Central memory CD8-positive, alpha-beta T cell (primary cell): ENCODE results near the gene MAP3K19.
"Not testable (repeated sequence)": the region's sequence is repeated elsewhere in the genome, so short reads cannot be mapped to it uniquely, and the experiment has no call there.

Source experiments
- ATAC-seq: fragments of 150-1000 bp; cut with Tn5 transposase; replicated peaks from 2 replicates; pipeline ENCODE4 v1.10.0; 2022; ENCODE audit warnings: mild to moderate bottlenecking, moderate FRiP score, moderate number of reproducible peaks; ENCODE audit not compliant: poor library complexity, severe bottlenecking; ENCODE audit errors: extremely low read depth
- DNase-seq, 2 donors: peaks; one replicate each; pipeline ENCODE4 v3.0.0; 2021; ENCODE audit warnings: low spot score in 2 of 2
- H3K27ac Mint-ChIP-seq: one replicate; pipeline ENCODE4 v1.8.0; 2022; ENCODE audit warnings: low read depth, mild to moderate bottlenecking, moderate library complexity, mixed read lengths
- H3K27me3 Mint-ChIP-seq: one replicate; pipeline ENCODE4 v1.8.0; 2022; ENCODE audit warnings: mixed read lengths
- H3K36me3 Mint-ChIP-seq: one replicate; pipeline ENCODE4 v1.8.0; 2022; ENCODE audit warnings: mild to moderate bottlenecking, moderate library complexity, mixed read lengths; ENCODE audit not compliant: insufficient read depth
- H3K4me1 Mint-ChIP-seq: one replicate; pipeline ENCODE4 v1.8.0; 2022; ENCODE audit warnings: mixed read lengths
- H3K4me3 Mint-ChIP-seq: one replicate; pipeline ENCODE4 v1.8.0; 2022; ENCODE audit warnings: mild to moderate bottlenecking, moderate library complexity, mixed read lengths
- H3K9me3 Mint-ChIP-seq: one replicate; pipeline ENCODE4 v1.8.0; 2022; ENCODE audit warnings: mixed read lengths

MAP3K19 gene

DNA sequence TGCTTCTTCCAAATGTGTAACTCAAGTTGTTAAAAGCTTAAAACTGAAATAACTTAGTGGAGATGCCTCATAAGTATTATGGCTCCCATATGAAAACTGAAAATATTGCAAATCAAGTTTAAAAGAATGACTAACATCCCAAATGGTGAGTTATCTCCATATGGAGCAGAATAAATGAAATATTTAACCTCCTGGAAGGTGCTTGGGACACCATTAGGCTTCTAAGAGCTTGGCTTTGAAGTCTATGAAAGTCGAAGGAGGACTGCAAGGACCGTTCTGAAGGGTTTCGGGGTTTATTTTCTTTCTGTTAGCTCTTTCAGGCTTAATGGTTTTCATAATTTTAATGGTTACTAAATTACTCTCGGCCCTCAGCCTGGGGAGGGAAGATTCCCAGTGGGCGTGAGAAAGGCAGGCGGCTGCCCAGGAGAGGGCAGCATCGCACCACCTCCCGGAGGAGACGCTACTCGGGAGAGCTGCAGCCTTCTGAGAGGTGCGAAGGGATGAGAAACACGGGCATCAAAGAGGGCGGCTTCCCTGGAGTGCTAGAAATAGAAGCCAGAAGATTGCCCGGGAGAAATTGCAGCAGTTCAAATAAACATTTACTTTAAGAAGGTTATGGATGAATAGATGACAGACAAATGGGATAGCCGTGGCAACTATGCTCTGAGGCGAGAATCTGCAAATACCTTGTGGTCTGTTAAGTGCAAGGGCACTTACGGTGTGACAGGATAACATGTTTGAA is 43.1 kb downstream of the MAP3K19 start:
- Mint-ChIP-seq H3K4me3 (no peak overlapping the region), H3K27me3 (peaks cover 43% of the 10 kb centered on the region)

DNA sequence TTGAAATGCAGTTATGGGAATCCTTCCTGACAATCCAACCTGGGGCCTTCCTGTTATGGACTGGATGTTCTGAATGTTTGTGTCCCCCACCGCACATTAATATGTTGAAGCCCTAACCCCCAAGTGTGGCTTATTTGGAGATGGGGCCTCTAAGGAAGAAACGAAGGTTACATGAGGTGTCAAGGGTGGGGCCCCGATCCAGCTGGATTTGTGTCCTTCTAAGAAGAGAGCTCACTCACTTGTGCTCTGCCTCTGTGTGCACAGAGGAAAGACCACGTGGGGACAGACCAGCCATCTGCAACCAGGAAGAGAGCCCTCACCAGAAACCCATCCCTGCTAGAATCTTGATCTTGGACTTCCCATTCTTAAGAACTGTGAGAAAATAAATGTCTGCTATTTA is 44.4 kb downstream of the MAP3K19 start:
- Mint-ChIP-seq H3K4me1 (peaks cover 6% of the 10 kb centered on the region), H3K27ac (no peak overlapping the region), H3K9me3 (no peaks in the 10 kb centered on the region), H3K4me3 (no peak overlapping the region), H3K27me3 (peaks cover 34% of the 10 kb centered on the region), H3K36me3 (no peaks in the 10 kb centered on the region)
- DNase-seq (no peak), ATAC-seq (no peak)

More for the DNA sequence above, 43.1 kb downstream of the MAP3K19 start:
- ATAC-seq (peak; percentile 58), DNase-seq (peak; percentile 32 to 38)
- Mint-ChIP-seq H3K4me1 (peaks cover 6% of the 10 kb centered on the region), H3K27ac (no peak overlapping the region), H3K9me3 (no peaks in the 10 kb centered on the region), H3K36me3 (no peaks in the 10 kb centered on the region)

DNA sequence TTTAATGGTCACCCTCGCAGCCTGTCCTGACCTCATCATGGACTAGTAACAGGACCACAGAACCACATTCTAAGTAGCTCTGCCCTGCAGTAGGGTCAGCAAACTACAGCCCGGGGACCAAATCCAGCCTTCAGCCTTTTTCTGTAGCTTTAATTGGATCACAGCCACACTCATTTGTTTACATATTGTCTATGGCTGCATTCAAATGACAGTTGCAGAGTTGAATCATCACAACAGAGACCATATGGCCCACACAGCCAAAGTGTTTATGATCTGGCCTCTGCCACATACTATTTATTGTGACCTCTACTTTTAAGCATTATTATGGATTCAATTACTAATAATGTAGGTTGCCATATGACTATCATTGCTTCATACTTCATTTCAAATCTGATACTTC is 47.7 kb downstream of the MAP3K19 start:
- peaks cover 5% of the 10 kb centered on the region for H3K4me1 Mint-ChIP-seq
- H3K27ac Mint-ChIP-seq: no peak overlapping the region
- H3K9me3 Mint-ChIP-seq: no peaks in the 10 kb centered on the region
- no peaks in the 10 kb centered on the region for H3K36me3 Mint-ChIP-seq
- DNase-seq: no peak
- peaks cover 6% of the 10 kb centered on the region for H3K27me3 Mint-ChIP-seq
- ATAC-seq: no peak
- no peak overlapping the region for H3K4me3 Mint-ChIP-seq

DNA sequence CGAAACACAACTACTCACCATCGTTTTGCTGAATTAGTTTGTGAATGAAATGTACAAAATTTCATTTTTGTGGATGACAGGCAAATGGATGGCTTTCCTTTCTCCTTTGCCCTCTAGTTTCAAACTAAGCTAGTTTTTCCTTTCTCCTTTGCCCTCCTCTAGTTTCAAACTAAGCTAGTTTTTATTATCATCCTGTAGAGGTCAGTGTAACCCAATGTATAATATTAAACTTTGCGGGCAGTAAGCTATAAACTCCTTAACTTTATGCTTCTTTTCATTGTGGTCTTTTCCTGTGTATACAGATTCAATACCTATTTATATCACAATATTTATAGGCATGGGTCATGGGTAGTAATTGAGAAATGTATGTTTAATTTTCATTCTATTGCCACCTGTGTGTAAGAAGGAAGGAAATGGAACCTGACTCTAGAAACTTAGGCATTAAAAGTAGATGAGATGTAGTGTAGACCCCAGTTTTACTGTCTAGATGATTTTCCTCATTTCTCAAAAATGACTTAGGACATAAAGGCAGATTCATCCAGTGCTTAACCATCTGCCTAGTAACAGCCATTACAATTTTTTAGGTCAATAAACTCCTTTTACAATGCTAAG is 58.1 kb downstream of the MAP3K19 start:
- peaks cover 2% of the 10 kb centered on the region for H3K36me3 Mint-ChIP-seq
- no peak overlapping the region for H3K4me3 Mint-ChIP-seq
- H3K4me1 Mint-ChIP-seq: no peaks in the 10 kb centered on the region

DNA sequence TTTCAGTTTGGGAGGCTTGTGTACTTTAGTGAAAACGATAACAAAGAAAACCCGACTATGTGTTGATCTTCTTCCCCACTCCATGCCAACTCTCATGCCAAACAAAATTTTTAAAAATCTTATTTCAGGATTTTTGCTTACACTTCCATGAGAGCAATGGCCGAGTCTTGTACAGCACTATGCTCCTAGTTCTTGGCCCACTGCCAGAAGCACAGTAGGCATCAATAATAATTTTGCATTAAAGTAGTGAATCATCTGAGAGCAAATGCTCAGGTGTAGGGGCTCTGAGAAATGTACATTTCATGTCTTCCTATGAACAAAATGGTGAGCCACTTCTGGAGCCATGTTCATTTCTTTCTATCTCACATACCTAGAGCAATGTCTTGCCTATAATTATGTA is 62.2 kb downstream of the MAP3K19 start:
- H3K27me3 Mint-ChIP-seq: peaks cover 40% of the 10 kb centered on the region
- no peak overlapping the region for H3K27ac Mint-ChIP-seq
- no peaks in the 10 kb centered on the region for H3K4me1 Mint-ChIP-seq
- ATAC-seq (no peak), DNase-seq (no peak)
- peaks cover 2% of the 10 kb centered on the region for H3K36me3 Mint-ChIP-seq
- H3K9me3 Mint-ChIP-seq: peaks cover 5% of the 10 kb centered on the region
- no peak overlapping the region for H3K4me3 Mint-ChIP-seq

More for the DNA sequence above, 58.1 kb downstream of the MAP3K19 start:
- Mint-ChIP-seq H3K27ac (no peak overlapping the region), H3K27me3 (peaks cover 32% of the 10 kb centered on the region), H3K9me3 (peaks cover 2% of the 10 kb centered on the region)
- DNase-seq (no peak), ATAC-seq (no peak)

DNA sequence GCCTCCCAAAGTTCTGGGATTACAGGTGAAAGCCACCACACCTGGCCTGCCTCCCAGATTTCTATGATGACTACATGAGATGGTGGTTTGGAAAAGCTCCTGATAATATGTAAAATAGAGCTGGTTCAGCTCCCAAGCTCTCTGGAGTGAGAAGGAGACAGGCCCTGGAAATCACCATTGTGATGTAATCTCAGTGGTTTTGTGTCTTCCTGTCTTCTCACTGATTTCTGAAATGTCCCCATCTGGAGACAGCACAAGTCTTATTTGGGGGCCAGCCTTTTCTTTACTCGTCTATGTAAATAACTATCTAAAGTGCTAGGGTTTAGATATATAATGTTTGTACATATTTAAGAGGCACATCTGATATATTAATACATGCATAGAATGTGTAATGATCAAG is 64.6 kb downstream of the MAP3K19 start:
- no peak overlapping the region for H3K27ac Mint-ChIP-seq
- H3K4me1 Mint-ChIP-seq: no peaks in the 10 kb centered on the region
- ATAC-seq (no peak), DNase-seq (no peak)
- peaks cover 5% of the 10 kb centered on the region for H3K9me3 Mint-ChIP-seq
- no peak overlapping the region for H3K4me3 Mint-ChIP-seq
- H3K36me3 Mint-ChIP-seq: peaks cover under 1% of the 10 kb centered on the region
- H3K27me3 Mint-ChIP-seq: peaks cover 44% of the 10 kb centered on the region

DNA sequence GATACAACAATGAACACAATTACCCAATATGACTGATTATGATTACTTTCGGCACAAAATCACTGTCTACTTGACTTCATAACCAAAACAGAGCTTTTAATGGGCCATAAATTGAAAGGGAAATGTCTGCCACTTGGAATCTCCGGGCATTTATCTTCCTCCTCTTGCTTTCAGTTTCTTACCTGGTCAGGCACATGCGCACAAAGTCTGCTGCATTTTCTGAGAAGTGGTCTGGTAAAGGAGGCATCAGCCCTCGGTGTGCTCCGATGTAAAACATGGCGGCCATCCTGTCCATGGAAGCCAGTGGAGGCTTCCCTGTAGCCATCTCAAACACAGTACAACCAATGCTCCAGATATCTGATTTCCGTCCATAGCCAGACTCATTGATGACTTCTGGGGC is 66.6 kb downstream of the MAP3K19 start:
- no peaks in the 10 kb centered on the region for H3K4me1 Mint-ChIP-seq
- no peak for ATAC-seq
- no peak overlapping the region for H3K4me3 Mint-ChIP-seq
- peaks cover 1% of the 10 kb centered on the region for H3K36me3 Mint-ChIP-seq
- DNase-seq: no peak
- H3K27me3 Mint-ChIP-seq: peaks cover 29% of the 10 kb centered on the region
- no peak overlapping the region for H3K27ac Mint-ChIP-seq
- peaks cover 5% of the 10 kb centered on the region for H3K9me3 Mint-ChIP-seq

DNA sequence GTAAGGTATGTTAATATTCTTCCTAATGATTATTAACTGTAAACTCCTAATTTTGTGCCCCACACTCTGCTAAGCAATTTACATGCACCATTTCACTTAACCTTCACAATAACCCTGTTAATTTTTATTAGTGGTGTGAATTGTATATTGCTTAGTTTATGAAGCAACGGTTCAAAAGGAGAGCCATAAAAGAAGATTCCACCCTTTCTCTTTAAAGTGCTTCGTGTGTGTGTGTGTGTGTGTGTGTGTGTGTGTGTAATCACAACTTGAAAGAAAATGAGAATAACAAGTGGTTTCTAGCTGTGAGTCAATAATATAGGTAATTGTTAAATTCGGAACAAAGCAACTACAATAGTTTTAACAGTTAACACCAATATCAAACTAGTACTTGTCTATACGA is 68.0 kb downstream of the MAP3K19 start:
- Mint-ChIP-seq H3K9me3 (peaks cover 12% of the 10 kb centered on the region), H3K4me3 (no peak overlapping the region), H3K4me1 (no peaks in the 10 kb centered on the region), H3K36me3 (peaks cover 1% of the 10 kb centered on the region), H3K27ac (no peak overlapping the region), H3K27me3 (peaks cover 29% of the 10 kb centered on the region)
- no peak for DNase-seq
- no peak for ATAC-seq

DNA sequence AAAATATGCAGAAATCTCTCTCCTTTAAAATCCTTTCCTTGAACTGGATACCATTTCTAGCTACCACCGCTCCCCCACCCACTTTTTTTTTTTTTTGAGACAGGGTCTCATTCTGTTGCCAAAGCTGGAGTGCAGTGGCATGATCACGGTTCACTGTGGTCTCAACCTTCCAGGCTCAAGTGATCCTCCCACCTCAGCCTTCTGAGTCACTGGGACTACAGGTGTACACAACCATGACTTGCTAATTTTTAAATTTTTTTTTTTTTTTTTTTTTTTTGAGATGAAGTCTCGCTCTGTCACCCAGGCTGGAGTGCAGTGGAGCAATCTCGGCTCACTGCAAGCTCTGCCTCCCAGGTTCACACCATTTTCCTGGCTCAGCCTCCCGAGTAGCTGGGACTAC is 70.1 kb downstream of the MAP3K19 start:
- H3K4me1 Mint-ChIP-seq, H3K36me3 Mint-ChIP-seq, H3K27ac Mint-ChIP-seq, ATAC-seq, H3K4me3 Mint-ChIP-seq, DNase-seq: not testable (repeated sequence)
- Mint-ChIP-seq H3K27me3 (peaks cover 29% of the 10 kb centered on the region), H3K9me3 (peaks cover 19% of the 10 kb centered on the region)

DNA sequence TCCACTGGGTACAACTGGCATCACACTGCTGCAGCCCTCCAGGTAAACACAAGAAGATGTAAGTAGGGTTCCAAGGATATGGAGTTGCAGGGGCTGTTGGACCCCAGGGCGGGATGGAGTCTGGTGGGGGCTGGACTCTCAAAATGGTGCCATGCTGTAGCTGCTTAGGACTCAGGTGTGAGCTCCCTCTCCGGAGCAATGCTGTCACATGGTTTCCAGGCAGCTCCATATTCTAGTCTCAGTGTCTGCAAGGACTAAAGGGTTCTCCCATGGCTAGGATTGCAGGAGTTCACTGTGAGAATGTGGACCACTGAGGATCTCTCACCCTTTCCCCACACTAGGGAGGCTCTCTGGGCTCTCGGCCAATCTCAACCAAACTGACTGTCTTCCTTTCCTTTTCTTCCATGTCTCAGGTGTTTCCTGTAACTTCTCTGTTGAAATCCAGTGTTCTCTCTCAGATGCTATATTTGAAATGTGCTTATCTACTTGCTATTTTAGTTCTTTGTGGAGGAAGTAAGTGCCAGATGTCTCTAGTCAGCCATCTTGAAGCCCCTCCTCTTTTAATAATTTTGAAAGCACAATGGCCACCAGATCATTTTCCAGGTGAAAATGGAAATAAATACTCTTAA is 71.1 kb downstream of the MAP3K19 start:
- Mint-ChIP-seq H3K36me3 (peaks cover 1% of the 10 kb centered on the region), H3K4me3 (no peak overlapping the region), H3K27me3 (peaks cover 29% of the 10 kb centered on the region), H3K9me3 (peaks cover 19% of the 10 kb centered on the region), H3K4me1 (no peaks in the 10 kb centered on the region), H3K27ac (no peak overlapping the region)
- no peak for ATAC-seq
- no peak for DNase-seq

DNA sequence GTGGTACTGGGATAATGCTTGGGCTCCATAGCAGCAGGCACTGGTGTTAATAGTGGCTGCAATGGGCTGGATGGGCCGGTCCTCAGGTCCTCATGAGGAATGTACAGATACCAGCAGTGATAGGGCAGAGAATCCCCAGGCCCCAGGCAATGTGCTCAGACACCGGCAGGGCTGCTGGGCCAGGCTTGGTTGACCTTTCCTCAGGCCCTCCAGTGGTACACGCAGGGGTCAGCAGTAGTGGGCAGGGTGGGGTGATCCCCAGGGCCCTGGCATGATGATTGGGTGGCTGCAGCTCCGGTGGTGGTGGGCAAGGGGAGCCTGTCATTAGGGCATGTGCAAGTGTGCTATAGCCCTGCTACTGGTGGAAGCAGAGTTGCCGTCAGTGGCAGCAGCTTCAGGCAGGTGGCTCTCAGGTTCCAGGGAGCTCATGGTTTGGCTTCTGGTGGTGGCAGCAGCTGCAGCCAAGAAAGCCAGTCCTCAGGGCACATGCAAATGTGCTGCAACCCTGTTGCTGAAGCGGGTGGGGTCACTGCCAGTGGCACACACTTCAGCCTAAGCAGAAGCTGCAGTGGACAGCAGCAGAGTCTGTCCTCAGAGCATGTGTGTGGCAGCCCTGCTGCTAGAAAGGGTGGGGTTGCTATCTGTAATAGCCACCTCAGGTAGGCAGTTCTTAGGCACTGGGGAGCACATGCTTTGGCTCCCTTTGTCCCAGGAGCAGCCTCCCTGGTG is 71.8 kb downstream of the MAP3K19 start:
- Mint-ChIP-seq H3K36me3 (peaks cover 1% of the 10 kb centered on the region), H3K27ac (no peak overlapping the region), H3K27me3 (peaks cover 25% of the 10 kb centered on the region), H3K9me3 (peaks cover 19% of the 10 kb centered on the region), H3K4me3 (no peak overlapping the region), H3K4me1 (no peaks in the 10 kb centered on the region)
- ATAC-seq (no peak), DNase-seq (no peak)

DNA sequence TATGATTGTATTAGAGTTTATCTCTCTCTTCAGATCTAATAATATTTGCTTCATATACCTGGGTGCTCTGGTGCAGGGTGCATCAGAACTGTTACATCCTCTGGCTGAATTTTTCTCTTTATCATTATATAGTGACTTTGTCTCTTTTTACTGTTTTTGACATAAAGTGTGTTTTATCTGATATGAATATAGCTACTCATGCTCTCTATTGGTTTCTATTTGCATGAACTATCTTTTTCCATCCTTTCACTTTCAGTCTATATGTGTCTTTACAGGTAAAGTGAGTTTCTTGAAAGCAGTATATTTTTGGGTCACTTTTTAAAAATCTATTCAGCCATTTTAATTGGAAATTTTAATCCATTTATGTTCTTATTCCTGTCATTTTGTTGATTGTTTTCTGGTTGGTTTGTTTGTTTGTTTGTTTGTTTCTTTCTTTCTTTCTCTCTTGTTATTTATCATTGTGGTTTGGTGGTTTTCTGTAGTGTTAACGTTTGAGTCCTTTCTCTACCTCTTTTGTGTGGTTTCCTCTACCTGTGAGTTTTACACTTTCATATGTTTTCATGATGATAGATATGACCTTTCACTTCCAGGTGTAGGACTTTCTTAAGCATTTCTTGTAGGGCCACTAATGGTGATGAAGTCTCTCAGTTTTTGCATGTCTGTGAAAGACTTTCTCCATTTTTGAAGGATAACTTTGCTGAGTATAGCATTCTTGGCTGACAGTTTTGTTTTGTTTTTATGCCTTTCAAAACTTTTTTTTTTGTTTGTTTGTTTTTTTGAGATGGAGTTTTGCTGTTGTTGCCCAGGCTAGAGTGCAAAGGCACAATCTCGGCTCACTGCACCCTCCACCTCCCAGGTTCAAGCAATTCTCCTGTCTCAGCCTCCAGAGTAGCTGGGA is 73.8 kb downstream of the MAP3K19 start:
- Mint-ChIP-seq H3K4me3 (no peak overlapping the region), H3K4me1 (no peaks in the 10 kb centered on the region), H3K27me3 (peaks cover 7% of the 10 kb centered on the region), H3K36me3 (peaks cover 1% of the 10 kb centered on the region), H3K9me3 (peaks cover 19% of the 10 kb centered on the region), H3K27ac (no peak overlapping the region)
- no peak for ATAC-seq
- DNase-seq: no peak
